DMS53 (cell line): ENCODE data around the gene CPA4.

Source experiments
- DNase-seq: peaks from one replicate; lab custom pipeline; 2025; lab: John Stamatoyannopoulos, UW

The CPA4 gene

GRCh38 chr7:130364451-130364850, 71.5 kb downstream of the CPA4 start:
- DNase-seq, result peak; percentile 65

- peak; percentile 76 for DNase-seq
Measured at GRCh38 chr7:130365088-130365487, 72.1 kb downstream of the CPA4 start.

GRCh38 chr7:130365511-130366441, 72.8 kb downstream of the CPA4 start:
- DNase-seq, result peak; percentile 100

GRCh38 chr7:130366564-130366963, 73.6 kb downstream of the CPA4 start:
- DNase-seq, result peak; percentile 63

GRCh38 chr7:130367088-130367755, 74.3 kb downstream of the CPA4 start:
- no peak for DNase-seq

GRCh38 chr7:130367836-130368746, 75.1 kb downstream of the CPA4 start:
- no peak for DNase-seq

GRCh38 chr7:130369110-130369711, 76.2 kb downstream of the CPA4 start:
- DNase-seq, result peak; percentile 62

- DNase-seq, result peak; percentile 21
Measured at GRCh38 chr7:130369831-130370550, 77.0 kb downstream of the CPA4 start.

GRCh38 chr7:130371046-130371445, 78.1 kb downstream of the CPA4 start:
- no peak for DNase-seq

- peak; percentile 29 for DNase-seq
Measured at GRCh38 chr7:130372402-130373165, 79.6 kb downstream of the CPA4 start.
